Keratinocyte (primary cell): ENCODE measurements around the gene PNKP. TPM values are rescaled to one million over a fixed set of nuclear protein-coding genes. Genes with fewer than 3 reads are reported as not detected.
A peak's percentile ranks its signal among the peaks of the same experiment; 100 is the strongest.

Experiments used
- DNase-seq: peaks from one replicate; pipeline ENCODE4 v3.0.0-alpha.2; 2011; ENCODE audit warnings: low read depth, missing footprints, low spot score
- FAIRE-seq: peaks from 2 replicates; lab custom pipeline; 2011; peaks lifted over from hg19 to GRCh38; lab: Jason Lieb, UNC
- H2AFZ ChIP-seq: 2 replicates; pipeline ENCODE4 v1.6.0; 2012; ENCODE audit warnings: low read length, control low read depth, inconsistent platforms; ENCODE audit not compliant: control insufficient read depth
- H3K27ac ChIP-seq: 2 replicates; pipeline ENCODE4 v1.5.1; 2011; ENCODE audit warnings: low read length; ENCODE audit not compliant: control insufficient read depth, insufficient read depth
- H3K27me3 ChIP-seq: 3 replicates; pipeline ENCODE4 v1.6.0; 2011; ENCODE audit warnings: low read length; ENCODE audit not compliant: control insufficient read depth, insufficient read depth; ENCODE audit errors: extremely low read depth
- H3K36me3 ChIP-seq, 2 experiments: 2 replicates in 1 of 2; 3 replicates in 1 of 2; pipeline ENCODE4 v1.5.1; 2011; ENCODE audit warnings: low read length in 2 of 2, mild to moderate bottlenecking in 1 of 2; ENCODE audit not compliant: control insufficient read depth in 2 of 2, insufficient read depth in 2 of 2; ENCODE audit errors: extremely low read depth in 1 of 2
- H3K4me1 ChIP-seq: 3 replicates; pipeline ENCODE4 v1.5.1; 2011; ENCODE audit warnings: low read length; ENCODE audit not compliant: control insufficient read depth, insufficient read depth; ENCODE audit errors: extremely low read depth
- H3K4me2 ChIP-seq: 3 replicates; pipeline ENCODE4 v1.6.0; 2011; ENCODE audit warnings: low read depth, low read length; ENCODE audit not compliant: control insufficient read depth, insufficient read depth; ENCODE audit errors: extremely low read depth
- H3K4me3 ChIP-seq, 3 experiments: fragments of 200-600 bp in 1 of 3; sonication (generic) in 1 of 3; 2 replicates in 2 of 3; 3 replicates in 1 of 3; pipeline ENCODE4 v1.5.1; 2011 to 2016; ENCODE audit warnings: low read length in 3 of 3, mild to moderate bottlenecking in 3 of 3, control low read depth in 2 of 3, inconsistent platforms in 1 of 3, low read depth in 1 of 3, mixed read lengths in 1 of 3, mixed run types in 1 of 3, moderate library complexity in 1 of 3; ENCODE audit not compliant: control insufficient read depth in 2 of 3, insufficient read depth in 2 of 3; ENCODE audit errors: extremely low read depth in 1 of 3
- H3K79me2 ChIP-seq: 2 replicates; pipeline ENCODE4 v1.6.0; 2012; ENCODE audit warnings: low read length; ENCODE audit not compliant: control insufficient read depth, insufficient read depth
- H3K9ac ChIP-seq: 3 replicates; pipeline ENCODE4 v1.6.0; 2011; ENCODE audit warnings: low read length; ENCODE audit not compliant: control insufficient read depth, insufficient read depth; ENCODE audit errors: extremely low read depth
- H3K9me1 ChIP-seq: 3 replicates; pipeline ENCODE4 v1.6.0; 2011; ENCODE audit warnings: low read length; ENCODE audit not compliant: control insufficient read depth, insufficient read depth; ENCODE audit errors: extremely low read depth
- H3K9me3 ChIP-seq: 2 replicates; pipeline ENCODE4 v1.5.1; 2012; ENCODE audit warnings: low read depth, low read length; ENCODE audit not compliant: control insufficient read depth
- H4K20me1 ChIP-seq: 3 replicates; pipeline ENCODE4 v1.6.0; 2011; ENCODE audit warnings: low read length; ENCODE audit not compliant: control insufficient read depth, insufficient read depth; ENCODE audit errors: extremely low read depth
- EZH2 ChIP-seq: IDR thresholded peaks from one replicate; pipeline ENCODE4 v1.6.1; 2012; ENCODE audit warnings: inconsistent platforms, mild to moderate bottlenecking, low read length, moderate library complexity
- dilution Hi-C: fragments of 300-500 bp; cut with MboI; formaldehyde crosslinking; loops from one replicate; pipeline ENCODE4 v1.7.0; 2020; ENCODE audit warnings: low sequenced_read_pairs; ENCODE audit not compliant: extremely low pct_ligation_motif_present
- polyA plus RNA-seq, 5 experiments: library from polyadenylated mRNA; depleted of rRNA in 3 of 5; stranded (reverse) in 3 of 5; stranded (forward) in 1 of 5; unstranded in 1 of 5; fragments of >200 nt; gene quantifications; 1 replicate in 1 of 5; 2 replicates in 3 of 5; 3 replicates in 1 of 5; pipeline versions ENCODE4 v1.2.1 to v1.2.3, GENCODE V29; 2011 to 2012; ENCODE audit warnings: missing spikeins in 2 of 5, low read depth in 1 of 5, low replicate concordance in 1 of 5
- TF ChIP-seq, protein P1 (sequence below), 3 experiments: IDR thresholded peaks in 1 of 3; conservative IDR thresholded peaks in 1 of 3; optimal IDR thresholded peaks in 1 of 3; 2 replicates in 2 of 3; 3 replicates in 1 of 3; pipeline versions ENCODE3 to v1.5.1; 2011; ENCODE audit warnings: low read length in 3 of 3, mild to moderate bottlenecking in 3 of 3, moderate library complexity in 2 of 3, control low read depth in 1 of 3, inconsistent platforms in 1 of 3; ENCODE audit not compliant: insufficient read depth in 2 of 3; ENCODE audit errors: extremely low read depth in 1 of 3

The PNKP gene
- polyA plus RNA-seq, 1 donor (not counting 4 experiments of a cell fraction or from before 2014, with no cell fraction given), result 19.3 TPM

DNA sequence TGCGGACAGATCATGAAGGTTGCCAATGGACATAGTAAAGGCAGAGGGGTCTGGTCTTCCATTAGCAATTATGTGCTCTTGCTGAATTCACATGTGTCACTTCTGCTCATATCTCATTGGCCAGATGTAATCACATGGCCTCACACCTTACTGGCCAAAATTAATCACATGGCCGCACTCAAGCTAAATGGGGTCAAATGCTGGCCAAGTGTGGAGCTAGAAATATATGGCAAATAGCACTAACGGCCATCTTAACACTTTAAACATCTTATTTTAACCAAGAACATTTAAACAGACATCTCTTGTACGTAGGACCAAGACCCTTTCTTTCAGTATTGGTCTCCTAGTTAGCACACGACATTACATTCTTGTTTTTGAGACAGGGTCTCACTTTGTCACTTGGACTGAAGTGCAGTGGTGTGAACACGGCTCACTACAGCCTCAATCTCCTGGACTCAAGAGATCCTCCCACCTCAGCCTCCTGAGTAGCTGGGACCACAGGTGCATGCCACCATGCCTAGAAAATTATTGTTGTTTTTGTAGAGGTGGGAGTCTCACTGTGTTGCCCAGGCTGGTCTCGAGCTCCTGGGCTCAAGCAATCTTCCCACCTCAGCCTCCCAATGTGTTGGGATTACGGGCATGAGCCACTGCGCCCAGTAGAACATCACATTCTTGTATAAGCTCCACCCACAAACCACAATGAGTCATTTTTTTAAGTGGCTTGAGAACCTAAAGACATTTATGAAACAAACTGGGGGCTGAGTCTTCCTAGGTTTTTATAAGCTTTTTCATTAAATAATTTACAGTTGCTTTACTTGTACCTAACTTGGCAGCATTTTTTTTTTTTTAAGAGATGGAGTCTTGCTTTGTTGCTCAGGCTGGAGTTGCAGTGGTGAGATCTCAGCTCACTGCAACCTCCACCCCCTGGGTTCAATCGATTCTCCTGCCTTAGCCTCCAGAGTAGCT, 19.4 kb downstream of the PNKP start:
- H3K79me2 ChIP-seq, result peaks cover 9% of the 10 kb centered on the region
- H3K4me1 ChIP-seq, result peaks cover 24% of the 10 kb centered on the region
- FAIRE-seq (peak; percentile 49), DNase-seq (no peak)
- H3K27me3 ChIP-seq, result no peaks in the 10 kb centered on the region
- no peak overlapping the region for H2AFZ ChIP-seq
- no peak overlapping the region for H3K4me3 ChIP-seq
- no peak for TF ChIP-seq EZH2
- TF ChIP-seq, protein P1, sequence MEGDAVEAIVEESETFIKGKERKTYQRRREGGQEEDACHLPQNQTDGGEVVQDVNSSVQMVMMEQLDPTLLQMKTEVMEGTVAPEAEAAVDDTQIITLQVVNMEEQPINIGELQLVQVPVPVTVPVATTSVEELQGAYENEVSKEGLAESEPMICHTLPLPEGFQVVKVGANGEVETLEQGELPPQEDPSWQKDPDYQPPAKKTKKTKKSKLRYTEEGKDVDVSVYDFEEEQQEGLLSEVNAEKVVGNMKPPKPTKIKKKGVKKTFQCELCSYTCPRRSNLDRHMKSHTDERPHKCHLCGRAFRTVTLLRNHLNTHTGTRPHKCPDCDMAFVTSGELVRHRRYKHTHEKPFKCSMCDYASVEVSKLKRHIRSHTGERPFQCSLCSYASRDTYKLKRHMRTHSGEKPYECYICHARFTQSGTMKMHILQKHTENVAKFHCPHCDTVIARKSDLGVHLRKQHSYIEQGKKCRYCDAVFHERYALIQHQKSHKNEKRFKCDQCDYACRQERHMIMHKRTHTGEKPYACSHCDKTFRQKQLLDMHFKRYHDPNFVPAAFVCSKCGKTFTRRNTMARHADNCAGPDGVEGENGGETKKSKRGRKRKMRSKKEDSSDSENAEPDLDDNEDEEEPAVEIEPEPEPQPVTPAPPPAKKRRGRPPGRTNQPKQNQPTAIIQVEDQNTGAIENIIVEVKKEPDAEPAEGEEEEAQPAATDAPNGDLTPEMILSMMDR (optimal IDR thresholded peaks at IDR 0.05 in 1 of 3, IDR thresholded peaks at IDR 0.05 in 1 of 3, conservative IDR thresholded peaks at IDR 0.05 in 1 of 3; ENCODE audit: extremely low read depth in 1 of 3, insufficient read depth in 2 of 3, low read length in 3 of 3), result no peak
- no peak overlapping the region for H3K9ac ChIP-seq
- dilution Hi-C loops, result no loop called here
- H4K20me1 ChIP-seq, result peaks cover 3% of the 10 kb centered on the region
- H3K4me2 ChIP-seq, result peak overlapping the region; percentile 47
- no peaks in the 10 kb centered on the region for H3K36me3 ChIP-seq
- H3K9me3 ChIP-seq, result no peaks in the 10 kb centered on the region
- peak overlapping the region; percentile 24 for H3K27ac ChIP-seq
- no peaks in the 10 kb centered on the region for H3K9me1 ChIP-seq

DNA sequence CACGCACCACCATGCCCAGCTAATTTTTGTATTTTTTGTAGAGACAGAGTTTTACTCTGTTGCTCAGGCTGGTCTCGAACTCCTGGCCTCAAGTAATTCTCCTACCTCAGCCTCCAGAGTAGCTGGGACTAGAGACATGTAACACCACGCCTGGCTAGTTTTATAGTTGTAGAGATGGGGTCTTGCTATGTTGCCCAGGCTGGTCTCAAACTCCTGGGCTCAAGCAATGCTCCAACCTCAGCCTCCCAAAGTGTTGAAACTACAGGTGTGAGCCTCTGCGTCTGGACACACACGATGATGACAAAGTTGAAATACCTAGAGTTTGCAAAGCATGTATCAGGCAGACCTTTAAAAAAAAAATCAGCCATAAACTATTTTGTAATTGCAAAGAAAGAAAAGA, 21.0 kb downstream of the PNKP start:
- H3K4me1 ChIP-seq, result peaks cover 14% of the 10 kb centered on the region
- no peaks in the 10 kb centered on the region for H3K36me3 ChIP-seq
- H3K4me2 ChIP-seq, result no peak overlapping the region
- no peak overlapping the region for H2AFZ ChIP-seq
- H3K4me3 ChIP-seq, result no peak overlapping the region
- DNase-seq, result no peak
- dilution Hi-C loops, result no loop called here
- no peaks in the 10 kb centered on the region for H3K9me3 ChIP-seq
- H3K27me3 ChIP-seq, result no peaks in the 10 kb centered on the region
- H3K9me1 ChIP-seq, result no peaks in the 10 kb centered on the region
- TF ChIP-seq, protein P1 (optimal IDR thresholded peaks at IDR 0.05 in 1 of 3, IDR thresholded peaks at IDR 0.05 in 1 of 3, conservative IDR thresholded peaks at IDR 0.05 in 1 of 3; ENCODE audit: extremely low read depth in 1 of 3, insufficient read depth in 2 of 3, low read length in 3 of 3), result no peak
- no peak for TF ChIP-seq EZH2
- H4K20me1 ChIP-seq, result no peaks in the 10 kb centered on the region
- no peak overlapping the region for H3K27ac ChIP-seq
- no peak overlapping the region for H3K9ac ChIP-seq
- FAIRE-seq, result no peak
- no peaks in the 10 kb centered on the region for H3K79me2 ChIP-seq
